CD14-positive monocyte (primary cell): ENCODE measurements around the gene C9orf57. TPM values are rescaled to one million over a fixed set of nuclear protein-coding genes. Genes with fewer than 3 reads are reported as not detected.

Experiments used
- DNase-seq, 3 donors: peaks; one replicate each; pipeline ENCODE4 v3.0.0-alpha.2; 2011 to 2022
- H2AFZ ChIP-seq: 2 replicates; pipeline ENCODE4 v1.6.0; 2012; ENCODE audit warnings: mild to moderate bottlenecking, low read depth, low read length, inconsistent platforms; ENCODE audit not compliant: insufficient read depth, poor library complexity, severe bottlenecking
- H3K27ac ChIP-seq, 2 donors: 1 replicate in 1 of 2; 2 replicates in 1 of 2; pipeline ENCODE4 v1.5.1; 2012 to 2013; ENCODE audit warnings: low read length in 2 of 2, control low read depth in 1 of 2, inconsistent platforms in 1 of 2, low read depth in 1 of 2, mild to moderate bottlenecking in 1 of 2
- H3K27me3 ChIP-seq, 2 donors: one replicate each; pipeline versions ENCODE4 v1.6.0 to v1.6.1; 2011 to 2013; ENCODE audit warnings: low read length in 2 of 2; ENCODE audit not compliant: control insufficient read depth in 2 of 2, insufficient read depth in 2 of 2
- H3K36me3 ChIP-seq, 2 donors: replicated peaks in 1 of 2; 1 replicate in 1 of 2; 2 replicates in 1 of 2; pipeline versions ENCODE4 v1.5.1 to v1.6.1; 2012 to 2013; ENCODE audit warnings: low read length in 2 of 2, control low read depth in 1 of 2, inconsistent platforms in 1 of 2, mild to moderate bottlenecking in 1 of 2; ENCODE audit not compliant: insufficient read depth in 2 of 2, control insufficient read depth in 1 of 2
- H3K4me1 ChIP-seq, 2 donors: 1 replicate in 1 of 2; 2 replicates in 1 of 2; pipeline versions ENCODE4 v1.5.1 to v1.6.1; 2012 to 2013; ENCODE audit warnings: low read length in 2 of 2, control low read depth in 1 of 2, inconsistent platforms in 1 of 2, mild to moderate bottlenecking in 1 of 2, moderate library complexity in 1 of 2; ENCODE audit not compliant: insufficient read depth in 2 of 2, control insufficient read depth in 1 of 2
- H3K4me2 ChIP-seq: replicated peaks from 2 replicates; pipeline ENCODE3; 2012; ENCODE audit warnings: low read length, moderate library complexity, mild to moderate bottlenecking; ENCODE audit not compliant: poor library complexity, severe bottlenecking; ENCODE audit errors: extremely low read depth
- H3K4me3 ChIP-seq, 3 experiments: fragments of 200-600 bp in 1 of 3; sonication (generic) in 1 of 3; replicated peaks in 1 of 3; 1 replicate in 2 of 3; 2 replicates in 1 of 3; pipeline ENCODE4 v1.5.1; 2011 to 2013; ENCODE audit warnings: low read length in 3 of 3, mild to moderate bottlenecking in 3 of 3, control low read depth in 2 of 3, low read depth in 2 of 3, inconsistent platforms in 1 of 3, moderate library complexity in 1 of 3
- H3K79me2 ChIP-seq: 2 replicates; pipeline ENCODE4 v1.6.0; 2012; ENCODE audit warnings: mild to moderate bottlenecking, control low read depth, inconsistent platforms, low read length, moderate library complexity; ENCODE audit not compliant: insufficient read depth
- H3K9ac ChIP-seq: 2 replicates; pipeline ENCODE4 v1.6.0; 2017; ENCODE audit warnings: low read length, mild to moderate bottlenecking; ENCODE audit not compliant: insufficient read depth, poor library complexity, severe bottlenecking
- H3K9me3 ChIP-seq, 2 donors: replicated peaks in 1 of 2; 1 replicate in 1 of 2; 2 replicates in 1 of 2; pipeline versions ENCODE4 v1.5.1 to v1.6.1; 2012 to 2013; ENCODE audit warnings: low read length in 2 of 2, control low read depth in 1 of 2; ENCODE audit not compliant: control insufficient read depth in 1 of 2, insufficient read depth in 1 of 2
- H4K20me1 ChIP-seq: 2 replicates; pipeline ENCODE4 v1.6.0; 2012; ENCODE audit warnings: mild to moderate bottlenecking, low read length, control low read depth, moderate library complexity; ENCODE audit not compliant: insufficient read depth
- H3K27ac Mint-ChIP-seq, 7 donors: one replicate each; pipeline ENCODE4 v1.8.0; 2020; ENCODE audit warnings: mild to moderate bottlenecking in 7 of 7, mixed read lengths in 7 of 7, moderate library complexity in 6 of 7, inconsistent platforms in 2 of 7
- H3K27me3 Mint-ChIP-seq, 3 donors: one replicate each; pipeline ENCODE4 v1.8.0; 2021 to 2022; ENCODE audit warnings: low read depth in 3 of 3, mild to moderate bottlenecking in 3 of 3, mixed read lengths in 3 of 3, moderate library complexity in 3 of 3, inconsistent platforms in 1 of 3
- H3K36me3 Mint-ChIP-seq, 2 donors: one replicate each; pipeline ENCODE4 v1.8.0; 2020; ENCODE audit warnings: mixed read lengths in 2 of 2, inconsistent platforms in 1 of 2, mild to moderate bottlenecking in 1 of 2
- H3K4me1 Mint-ChIP-seq: one replicate; pipeline ENCODE4 v1.8.0; 2020; ENCODE audit warnings: mild to moderate bottlenecking, mixed read lengths
- H3K4me3 Mint-ChIP-seq, 2 donors: one replicate each; pipeline ENCODE4 v1.8.0; 2020; ENCODE audit warnings: mild to moderate bottlenecking in 2 of 2, mixed read lengths in 2 of 2, moderate library complexity in 1 of 2
- H3K9me3 Mint-ChIP-seq, 7 donors: one replicate each; pipeline ENCODE4 v1.8.0; 2020 to 2022; ENCODE audit warnings: mixed read lengths in 7 of 7, mild to moderate bottlenecking in 6 of 7, moderate library complexity in 6 of 7, inconsistent platforms in 2 of 7
- CTCF ChIP-seq: fragments of 200-600 bp; IDR thresholded peaks from one replicate; pipeline ENCODE4 v1.8.0; 2022; ENCODE audit warnings: antibody characterized with exemption, mild to moderate bottlenecking
- WGBS: methylation state at CpG from one replicate; pipeline ENCODE4 v1.1.5; 2013; ENCODE audit warnings: missing lambda C conversion rate; ENCODE audit not compliant: insufficient coverage; 5-methylcytosine and 5-hydroxymethylcytosine counted together
- intact Hi-C, 2 donors: fragments of 100-400 bp; cut with micrococcal nuclease; formaldehyde crosslinking; loops; one replicate each; pipeline versions ENCODE4 v1.15.0 to v1.15.1; 2023
- polyA plus RNA-seq, 3 donors: library from polyadenylated mRNA; depleted of rRNA in 1 of 3; unstranded in 2 of 3; stranded (reverse) in 1 of 3; fragments of 300-500 nt in 2 of 3; fragments of >200 nt in 1 of 3; fragmentation: Illumina TruSeq in 2 of 3; gene quantifications; 1 replicate in 2 of 3; 2 replicates in 1 of 3; pipeline ENCODE4 v1.2.3, GENCODE V29; 2012 to 2021

The C9orf57 gene
- polyA plus RNA-seq, 3 donors: not detected

- Histone ChIP-seq H3K79me2 (no peaks in the 10 kb centered on the region), H3K27ac (no peak overlapping the region), H2AFZ (no peak overlapping the region), H3K9ac (no peak overlapping the region), H3K4me3 (no peak overlapping the region), H3K27me3 (no peaks in the 10 kb centered on the region), H3K4me1 (peaks cover 7 to 9% of the 10 kb centered on the region in 2 donors), H3K36me3 (no peaks in the 10 kb centered on the region), H4K20me1 (no peaks in the 10 kb centered on the region), H3K4me2 (no peak overlapping the region), H3K9me3 (no peaks in the 10 kb centered on the region)
- Mint-ChIP-seq H3K4me1 (peaks cover 15% of the 10 kb centered on the region), H3K27ac (no peak overlapping the region), H3K36me3 (no peaks in the 10 kb centered on the region), H3K9me3 (peaks cover 0 to 2% (median 0%) of the 10 kb centered on the region in 7 donors), H3K4me3 (no peak overlapping the region), H3K27me3 (peaks cover 2 to 4% (median 4%) of the 10 kb centered on the region in 3 donors)
- intact Hi-C loops: loop anchor here in 1 of 2 donors (5.0 to 10.0 kb wide), 2 partner anchors 235 to 787 kb away; no protein-coding TSS in a partner anchor
- TF ChIP-seq CTCF: no peak
- 95% methylated on average over 3 of the region's 4 CpGs for WGBS
- peak in 1 of 3 donors; percentile 15 for DNase-seq
Observed at GRCh38 chr9:72037571-72037970, 22.8 kb downstream of the C9orf57 start.

GRCh38 chr9:72030767-72031166 is 29.6 kb downstream of the C9orf57 start:
- Mint-ChIP-seq H3K27ac (no peak overlapping the region), H3K36me3 (no peaks in the 10 kb centered on the region), H3K9me3 (peaks cover 0 to 10% (median 0%) of the 10 kb centered on the region in 7 donors), H3K4me1 (no peaks in the 10 kb centered on the region), H3K4me3 (no peak overlapping the region), H3K27me3 (peaks cover 0 to 6% (median 1%) of the 10 kb centered on the region in 3 donors)
- Histone ChIP-seq H3K79me2 (no peaks in the 10 kb centered on the region), H3K27ac (no peak overlapping the region), H3K27me3 (no peaks in the 10 kb centered on the region), H3K4me3 (no peak overlapping the region), H3K9me3 (no peaks in the 10 kb centered on the region), H3K9ac (no peak overlapping the region), H3K4me2 (no peak overlapping the region), H3K4me1 (no peaks in the 10 kb centered on the region), H3K36me3 (no peaks in the 10 kb centered on the region), H4K20me1 (no peaks in the 10 kb centered on the region), H2AFZ (no peak overlapping the region)
- TF ChIP-seq CTCF: no peak
- intact Hi-C loops: loop anchor here in 1 of 2 donors (10.0 kb wide), 1 partner anchor 794 kb away; no protein-coding TSS in a partner anchor
- no peak for DNase-seq
- no CpG with 5 or more reads among the region's 2 CpGs for WGBS
